SW480 (cell line): ENCODE data around the gene SEMA4D.

ENCODE experiments used
- DNase-seq: peaks from one replicate; pipeline ENCODE4 v3.0.0-alpha.2; 2016; ENCODE audit warnings: low spot score

SEMA4D gene

GRCh38 chr9:89446261-89446960, 51.5 kb downstream of the SEMA4D start:
- DNase-seq = no peak

GRCh38 chr9:89445801-89446251, 52.1 kb downstream of the SEMA4D start:
- DNase-seq = no peak

DNA sequence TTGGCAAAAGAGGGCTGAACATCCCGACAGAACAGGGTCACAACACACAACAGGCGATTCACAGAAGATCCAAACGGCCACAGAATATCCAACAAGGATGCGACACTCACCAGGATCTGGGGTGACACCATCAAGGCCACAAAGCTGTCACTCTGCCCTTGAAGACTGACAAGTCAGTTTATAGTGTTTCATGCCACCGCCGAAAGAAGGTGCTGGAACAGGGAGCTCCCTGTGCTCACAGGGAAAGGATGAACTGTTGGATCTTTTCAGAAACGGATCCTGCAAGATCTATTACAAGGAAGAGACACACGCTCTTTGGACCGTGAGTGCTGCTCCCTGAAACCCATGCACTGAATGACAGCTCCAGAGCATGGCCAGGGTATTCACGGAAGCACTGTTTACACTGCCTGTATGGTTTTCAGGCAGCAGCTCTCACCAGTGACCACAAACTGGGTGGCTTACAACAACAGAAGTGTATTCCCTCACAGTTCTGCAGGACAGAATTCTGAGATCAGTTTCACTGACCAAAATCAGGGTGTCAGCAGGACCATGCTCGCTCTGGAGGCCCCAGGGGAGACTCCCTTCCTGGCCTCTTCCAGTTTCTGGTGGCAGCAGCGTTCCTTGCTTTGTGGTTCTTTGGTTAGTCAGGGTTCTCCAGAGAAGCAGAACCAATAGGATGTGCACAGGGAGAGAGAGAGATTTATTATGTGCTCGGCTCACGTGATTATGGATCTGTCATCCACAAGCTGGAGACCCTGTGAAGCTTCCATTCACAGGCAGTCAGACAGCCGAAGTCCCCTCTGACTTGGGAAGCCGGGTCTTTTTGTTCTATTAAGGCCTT, 52.8 kb downstream of the SEMA4D start:
- DNase-seq = no peak

DNA sequence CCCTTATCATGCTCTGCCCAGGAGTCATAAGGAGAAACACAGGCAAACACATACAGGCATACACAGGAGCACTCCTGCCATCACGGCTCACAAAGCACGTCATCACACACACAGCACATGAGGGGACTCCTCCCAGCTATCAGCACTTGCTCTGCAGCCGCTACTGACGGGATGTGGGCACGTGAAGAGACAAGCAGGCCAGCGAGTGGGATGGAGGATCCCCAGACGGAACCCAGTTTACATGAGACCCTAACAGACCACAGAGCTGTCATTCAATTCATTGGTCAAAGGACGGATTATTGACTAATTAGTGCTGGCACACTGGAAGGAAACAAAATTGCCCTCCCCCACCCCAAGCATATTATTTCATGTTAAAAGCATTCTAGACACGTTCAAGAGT, 53.6 kb downstream of the SEMA4D start:
- no peak for DNase-seq

GRCh38 chr9:89442981-89443814, 54.7 kb downstream of the SEMA4D start:
- DNase-seq = no peak

DNA sequence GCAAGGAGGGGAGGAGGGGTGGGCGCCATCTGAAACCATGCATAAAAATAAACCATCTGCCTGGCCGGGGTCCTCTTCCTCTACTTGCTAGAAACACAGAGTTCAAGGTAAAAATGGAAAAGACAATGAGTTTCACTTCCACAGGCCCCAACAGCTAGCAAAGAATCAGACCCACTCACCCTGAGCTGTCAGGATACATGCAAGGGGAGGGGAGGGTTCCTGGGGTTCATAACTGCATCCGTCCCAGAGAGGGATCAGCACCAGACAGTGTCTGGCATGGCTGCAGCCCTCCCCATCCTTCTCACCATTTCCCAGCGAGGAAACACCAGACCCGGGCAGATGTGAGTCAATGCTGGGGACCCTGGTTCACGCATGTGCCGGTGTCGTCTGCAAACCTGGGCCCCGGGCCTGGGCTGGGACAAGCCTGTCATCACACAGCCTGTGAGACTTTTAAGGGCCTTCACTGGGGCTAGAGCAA, 55.4 kb downstream of the SEMA4D start:
- DNase-seq = no peak

- no peak for DNase-seq
Observed at GRCh38 chr9:89441986-89442385, 55.9 kb downstream of the SEMA4D start.

DNA sequence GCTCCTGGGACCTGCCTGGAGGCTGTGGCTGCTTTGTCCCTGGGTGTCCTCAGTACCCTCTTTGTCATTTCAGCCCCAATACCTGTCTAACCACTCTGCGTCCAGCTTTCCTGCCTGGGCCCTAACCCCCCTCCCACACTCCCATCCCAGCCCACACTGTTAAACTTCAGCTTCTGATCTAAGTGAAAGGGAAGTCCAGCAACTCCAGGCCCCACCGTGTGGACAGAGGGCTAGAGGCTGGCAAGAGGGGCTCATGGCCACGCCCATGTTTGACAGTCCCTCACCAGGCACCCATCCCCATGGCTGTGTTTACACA, 56.3 kb downstream of the SEMA4D start:
- no peak for DNase-seq

DNA sequence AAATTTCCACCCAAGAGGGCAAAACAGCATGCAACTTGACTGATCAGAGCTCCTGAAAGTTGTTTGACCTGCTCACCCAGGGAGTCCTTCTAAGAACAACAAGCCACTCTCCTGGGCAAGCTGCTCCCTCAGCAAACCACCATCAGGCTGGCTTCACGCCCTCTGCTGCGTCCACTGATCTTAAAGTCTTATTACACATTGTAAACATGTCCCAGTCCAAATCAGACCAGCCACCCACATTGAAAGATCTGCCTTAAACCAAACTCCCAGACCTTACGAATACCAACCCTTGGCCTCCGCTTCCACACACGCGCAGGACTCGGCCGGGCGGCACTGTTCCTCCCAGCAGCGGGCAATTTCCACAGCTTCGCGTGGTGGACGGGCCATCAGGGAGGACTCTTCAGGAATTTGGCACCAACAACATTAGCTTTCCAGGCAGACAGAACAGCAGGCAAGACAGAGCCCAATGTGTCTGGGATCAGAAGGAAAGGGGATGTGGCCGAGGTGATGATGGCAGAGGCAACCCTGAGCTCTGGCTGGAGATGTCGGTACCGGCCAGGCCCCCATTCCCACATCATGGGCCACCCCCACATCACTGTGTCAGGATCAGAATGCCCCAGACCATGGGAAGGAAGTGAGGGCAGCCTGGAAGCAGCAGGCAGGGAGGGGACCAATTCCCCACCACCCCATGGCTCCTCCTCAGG, 56.8 kb downstream of the SEMA4D start:
- DNase-seq = no peak

GRCh38 chr9:89440548-89440947, 57.4 kb downstream of the SEMA4D start:
- DNase-seq = no peak

DNA sequence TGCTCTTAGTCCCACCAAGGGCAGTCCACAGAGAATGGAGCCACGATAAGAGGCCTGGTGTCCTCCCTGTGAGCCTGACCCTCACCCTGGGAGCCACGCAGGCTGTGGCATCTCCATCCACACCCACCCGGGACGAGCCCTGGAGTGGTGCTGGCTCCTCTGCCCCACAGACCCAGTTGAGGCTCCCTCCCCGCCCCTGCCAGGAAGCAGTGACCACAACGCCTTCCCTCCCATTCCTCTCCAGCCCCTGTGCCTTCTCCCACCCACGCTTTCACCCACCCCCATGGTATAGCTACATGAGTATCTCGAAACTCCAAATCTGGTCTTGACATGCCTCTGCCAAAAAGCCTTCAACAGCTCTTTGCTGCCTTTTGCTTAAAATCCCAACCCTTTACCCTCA, 57.9 kb downstream of the SEMA4D start:
- no peak for DNase-seq

GRCh38 chr9:89439571-89439970, 58.3 kb downstream of the SEMA4D start:
- no peak for DNase-seq

DNA sequence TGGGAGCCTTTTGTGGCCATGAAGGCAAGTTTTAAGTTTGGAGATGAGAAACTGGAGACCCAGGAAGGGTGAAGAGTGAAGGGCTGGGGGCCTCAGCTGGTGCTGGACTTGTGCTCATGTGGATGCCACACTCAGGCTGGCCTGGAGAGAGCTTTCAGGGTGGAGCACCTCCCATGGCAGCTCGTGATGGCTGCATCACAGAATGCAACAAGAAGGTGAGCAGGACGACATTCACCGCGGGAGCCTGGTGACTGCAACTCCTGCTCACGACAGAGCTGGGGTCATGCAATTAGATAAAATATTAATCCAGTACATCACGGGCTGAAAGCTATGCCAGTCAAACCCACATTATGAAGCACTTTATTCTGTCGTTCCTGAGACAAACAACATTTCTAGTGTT, 59.7 kb downstream of the SEMA4D start:
- no peak for DNase-seq

- DNase-seq = no peak
Observed at GRCh38 chr9:89437772-89438171, 60.1 kb downstream of the SEMA4D start.

- peak; percentile 81 for DNase-seq
Observed at GRCh38 chr9:89436963-89437625, 60.8 kb downstream of the SEMA4D start.

GRCh38 chr9:89436326-89436725, 61.6 kb downstream of the SEMA4D start:
- DNase-seq = no peak

GRCh38 chr9:89435071-89435823, 62.7 kb downstream of the SEMA4D start:
- DNase-seq = peak; percentile 89

DNA sequence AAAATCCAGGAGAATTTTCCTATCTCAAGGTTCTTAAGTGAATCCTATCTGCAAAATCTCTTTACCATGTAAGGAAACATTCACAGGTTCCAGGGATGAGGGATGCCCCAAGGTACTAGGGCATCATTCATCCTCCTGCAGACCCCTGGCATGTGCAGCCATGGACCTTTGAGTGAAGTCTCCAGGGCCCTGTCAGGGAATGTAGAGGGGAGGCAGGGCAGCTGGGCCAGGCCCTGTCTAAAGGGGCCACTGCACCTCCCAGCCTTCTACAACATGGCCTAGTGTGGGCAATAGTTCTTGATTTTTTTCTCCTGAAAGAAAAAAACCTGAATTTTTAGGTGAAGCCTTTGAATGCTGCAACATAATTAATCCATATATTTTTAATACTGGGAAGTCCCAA, 63.3 kb downstream of the SEMA4D start:
- DNase-seq = no peak

- DNase-seq = no peak
Observed at GRCh38 chr9:89433826-89434225, 64.1 kb downstream of the SEMA4D start.

DNA sequence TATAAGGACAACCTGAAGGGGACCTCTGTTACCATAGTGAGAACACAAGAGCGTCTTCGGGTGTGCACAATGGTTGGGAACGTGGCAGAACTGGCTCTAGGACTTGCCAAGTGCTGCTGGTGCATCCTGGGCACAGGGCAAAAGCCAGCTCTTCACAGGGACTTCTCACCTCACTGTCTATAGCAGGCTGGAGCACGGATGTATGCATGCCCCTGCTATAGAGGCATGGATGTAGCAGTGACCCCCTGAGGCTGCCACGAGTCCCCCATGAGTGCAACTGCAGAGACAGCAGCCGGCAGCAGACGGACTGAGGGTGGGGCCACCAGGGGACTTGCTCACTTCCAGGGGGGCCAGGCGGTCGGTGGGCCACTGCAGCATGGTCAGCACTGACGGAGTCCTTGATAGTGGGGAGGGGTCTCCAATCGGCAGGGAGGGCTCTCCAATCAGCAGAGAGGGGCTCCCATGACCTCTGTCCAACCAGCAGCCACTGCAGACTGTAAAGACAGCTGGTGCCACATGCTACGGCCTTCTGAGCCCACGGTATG, 64.9 kb downstream of the SEMA4D start:
- no peak for DNase-seq
